Measurements from ENCODE around the gene CMSS1. TPM values are rescaled to one million over a fixed set of nuclear protein-coding genes. Genes with fewer than 3 reads are reported as not detected.

CMSS1 gene
- total RNA-seq, 1 experiment from 2014 or later, result 64.1 TPM

DNA sequence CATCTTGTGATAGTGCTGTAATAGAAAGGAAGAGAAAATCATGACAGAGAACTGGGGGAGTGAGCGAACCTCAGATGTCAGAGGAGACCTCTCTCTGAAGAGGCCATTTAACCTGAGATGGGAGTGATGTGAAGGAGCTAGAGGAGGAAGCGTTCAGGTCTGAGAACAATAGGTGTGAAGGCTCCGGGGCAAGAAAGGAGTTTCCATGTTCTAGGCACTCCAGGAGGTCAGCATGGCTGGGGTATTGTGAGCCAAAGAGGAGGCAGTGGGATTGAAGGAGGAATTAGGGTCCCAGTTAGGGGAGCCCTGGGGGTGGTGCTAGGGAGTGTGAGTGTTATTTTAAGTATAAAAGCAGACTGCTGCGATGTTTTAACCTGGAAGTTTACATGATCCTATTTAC, 305.4 kb downstream of the CMSS1 start (continued):
- no peak for TF ChIP-seq SRF (IDR thresholded peaks at IDR 0.05; ENCODE audit: low read depth)

GRCh38 chr3:100124201-100124761, 306.6 kb downstream of the CMSS1 start:
- intact Hi-C loops (cut with micrococcal nuclease), result no loop called here
- Histone ChIP-seq H3K4me2 (ENCODE audit: low read length) (no peak overlapping the region), H3K79me2 (ENCODE audit: insufficient read depth, low read length) (no peaks in the 10 kb centered on the region), H3K36me3 (ENCODE audit: control insufficient read depth in 1 of 2, insufficient read depth in 2 of 2, low read length in 2 of 2) (no peaks in the 10 kb centered on the region), H3K27me3 (ENCODE audit: insufficient read depth, low read length) (no peaks in the 10 kb centered on the region), H4K20me1 (ENCODE audit: insufficient read depth) (no peaks in the 10 kb centered on the region), H3K9ac (ENCODE audit: low read length) (no peak overlapping the region), H2AFZ (ENCODE audit: low read depth, low read length, poor library complexity, severe bottlenecking) (no peak overlapping the region), H3K4me1 (ENCODE audit: control insufficient read depth in 1 of 2, insufficient read depth in 2 of 2, low read length in 2 of 2) (no peaks in the 10 kb centered on the region), H3K4me3 (replicated peaks in 1 of 2; ENCODE audit: low read depth in 1 of 2, low read length in 2 of 2) (no peak overlapping the region), H3K9me3 (ENCODE audit: control insufficient read depth in 1 of 2, insufficient read depth in 1 of 2, low read depth in 1 of 2, low read length in 2 of 2) (no peaks in the 10 kb centered on the region), H3K9me2 (ENCODE audit: insufficient read depth) (no peaks in the 10 kb centered on the region), H3K27ac (ENCODE audit: low read depth, low read length) (no peak overlapping the region)
- no TSS peak for BruUV-seq (replicated peaks)
- DNase-seq (ENCODE audit: low read depth, low spot score) (no peak), ATAC-seq (no peak)
- TF ChIP-seq ELF1 (IDR thresholded peaks at IDR 0.05; ENCODE audit: borderline replicate concordance, low read depth), result no peak
- ChIA-PET RAD21 (ENCODE audit: low non-redundant PET in 1 of 2, low total read pairs in 2 of 2, uncharacterized antibody in 2 of 2, unreplicated experiment in 2 of 2) (no interaction called here), CTCF (no interaction called here), POLR2A (no interaction called here)

DNA sequence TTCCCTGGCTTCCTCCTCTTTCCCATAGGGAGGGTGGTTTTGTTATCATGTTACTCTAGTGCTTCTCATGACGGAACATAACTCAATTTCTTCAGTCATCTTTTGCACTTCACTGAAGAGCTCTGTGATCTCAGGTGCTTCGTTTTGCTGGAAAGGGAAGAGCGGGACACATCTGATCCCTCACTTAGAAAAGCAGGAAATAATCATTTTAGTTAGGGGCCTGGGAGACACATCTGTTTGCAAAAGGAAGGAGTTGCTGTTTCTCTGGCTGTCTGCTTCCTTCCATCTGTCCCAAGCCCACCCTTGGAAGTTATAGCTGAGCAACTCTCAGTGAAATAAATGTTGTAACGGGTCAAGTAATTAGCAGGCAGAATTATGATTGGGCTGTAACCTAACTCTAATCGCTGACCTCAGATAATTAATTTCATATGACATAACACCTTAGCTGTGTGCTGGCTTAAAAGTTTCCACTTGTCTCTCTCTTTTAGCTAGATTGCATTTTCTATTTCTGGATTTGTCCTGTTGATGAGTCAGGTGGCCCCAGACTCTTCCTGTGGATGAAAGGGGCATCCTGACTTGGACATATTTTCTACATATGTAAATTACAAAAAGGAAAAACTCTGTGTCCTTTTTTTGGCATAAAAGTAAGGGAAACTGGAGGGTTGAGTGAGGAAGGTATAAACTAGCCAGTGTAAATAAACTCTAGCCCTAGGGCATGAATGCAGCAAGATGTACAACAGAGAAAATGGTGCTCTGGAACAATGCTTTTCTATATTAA, 307.7 kb downstream of the CMSS1 start:
- Histone ChIP-seq H3K9me2 (ENCODE audit: insufficient read depth) (no peaks in the 10 kb centered on the region), H3K4me2 (ENCODE audit: low read length) (no peak overlapping the region), H3K4me1 (ENCODE audit: control insufficient read depth in 1 of 2, insufficient read depth in 2 of 2, low read length in 2 of 2) (no peaks in the 10 kb centered on the region), H3K27me3 (ENCODE audit: insufficient read depth, low read length) (no peaks in the 10 kb centered on the region), H4K20me1 (ENCODE audit: insufficient read depth) (no peaks in the 10 kb centered on the region), H3K9me3 (ENCODE audit: control insufficient read depth in 1 of 2, insufficient read depth in 1 of 2, low read depth in 1 of 2, low read length in 2 of 2) (no peaks in the 10 kb centered on the region), H3K27ac (ENCODE audit: low read depth, low read length) (no peak overlapping the region), H2AFZ (ENCODE audit: low read depth, low read length, poor library complexity, severe bottlenecking) (no peak overlapping the region), H3K4me3 (replicated peaks in 1 of 2; ENCODE audit: low read depth in 1 of 2, low read length in 2 of 2) (no peak overlapping the region), H3K79me2 (ENCODE audit: insufficient read depth, low read length) (no peaks in the 10 kb centered on the region), H3K9ac (ENCODE audit: low read length) (no peak overlapping the region), H3K36me3 (ENCODE audit: control insufficient read depth in 1 of 2, insufficient read depth in 2 of 2, low read length in 2 of 2) (no peaks in the 10 kb centered on the region)
- CTCF ChIA-PET, result no interaction called here
- BruUV-seq (replicated peaks), result no TSS peak
- intact Hi-C loops (cut with micrococcal nuclease), result no loop called here
- no peak for DNase-seq (ENCODE audit: low read depth, low spot score)
- RAD21 ChIA-PET (ENCODE audit: low non-redundant PET in 1 of 2, low total read pairs in 2 of 2, uncharacterized antibody in 2 of 2, unreplicated experiment in 2 of 2), result no interaction called here
- no peak for ATAC-seq
- no peak for TF ChIP-seq ELF1 (IDR thresholded peaks at IDR 0.05; ENCODE audit: borderline replicate concordance, low read depth)
- TF ChIP-seq CTCF (IDR thresholded peaks at IDR 0.05 in 2 of 3, conservative IDR thresholded peaks at IDR 0.05 in 1 of 3; ENCODE audit: borderline replicate concordance in 1 of 3, insufficient read depth in 1 of 3, low read depth in 2 of 3, low read length in 2 of 3), result no peak
- TF ChIP-seq CEBPB (IDR thresholded peaks at IDR 0.05; ENCODE audit: low read depth), result no peak
- TF ChIP-seq ZNF274 (IDR thresholded peaks at IDR 0.05; ENCODE audit: low read depth, low read length), result no peak
- no peak for TF ChIP-seq SRF (IDR thresholded peaks at IDR 0.05; ENCODE audit: low read depth)
- POLR2A ChIA-PET, result no interaction called here
